Activated CD4-positive, alpha-beta T cell treated with anti-CD3 and anti-CD28 coated beads for 4 hours (primary cell): ENCODE results near the gene LRRN2.
"Not testable (repeated sequence)": the region's sequence is repeated elsewhere in the genome, so short reads cannot be mapped to it uniquely, and the experiment has no call there.

Experiments
- DNase-seq, 2 donors: peaks; one replicate each; pipeline ENCODE4 v3.0.0-alpha.2; 2020

LRRN2 gene

DNA sequence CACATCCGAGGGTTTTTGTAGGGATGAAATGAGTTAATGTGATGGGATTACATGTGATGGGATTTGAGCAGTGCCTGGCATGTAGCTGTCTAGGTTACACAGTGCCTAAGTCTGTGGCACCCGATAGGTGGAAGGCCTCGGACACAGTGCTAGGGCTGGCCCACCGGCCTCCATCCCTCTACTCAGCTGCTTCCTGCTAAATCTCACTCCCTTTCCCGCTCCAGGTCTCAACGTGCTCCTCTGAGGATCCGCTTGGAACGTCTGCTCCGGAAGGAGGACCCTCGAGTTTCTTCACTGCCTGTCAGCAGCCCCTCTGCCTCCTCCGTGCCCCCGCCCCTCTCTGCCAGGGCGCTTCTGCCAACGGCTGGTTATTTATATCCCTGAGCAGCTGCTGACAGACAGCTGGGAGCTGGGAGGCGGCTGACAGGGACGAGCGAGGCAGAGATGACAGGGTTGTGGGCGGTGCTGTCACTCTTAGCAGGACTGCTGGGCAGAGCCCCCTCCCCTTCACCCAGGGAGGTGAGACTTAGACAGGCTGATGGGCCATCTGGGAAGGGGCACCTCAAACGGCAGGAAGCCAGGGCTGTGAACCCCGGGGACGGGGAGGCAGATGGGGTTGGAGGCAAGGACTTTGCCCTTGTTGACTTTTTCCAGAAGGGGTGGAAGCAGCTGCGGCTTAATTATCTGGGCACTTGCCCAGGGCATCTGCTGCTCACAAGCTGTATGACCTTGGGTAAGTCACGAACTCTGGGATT is 26.6 kb upstream of the LRRN2 start:
- DNase-seq: no peak

DNA sequence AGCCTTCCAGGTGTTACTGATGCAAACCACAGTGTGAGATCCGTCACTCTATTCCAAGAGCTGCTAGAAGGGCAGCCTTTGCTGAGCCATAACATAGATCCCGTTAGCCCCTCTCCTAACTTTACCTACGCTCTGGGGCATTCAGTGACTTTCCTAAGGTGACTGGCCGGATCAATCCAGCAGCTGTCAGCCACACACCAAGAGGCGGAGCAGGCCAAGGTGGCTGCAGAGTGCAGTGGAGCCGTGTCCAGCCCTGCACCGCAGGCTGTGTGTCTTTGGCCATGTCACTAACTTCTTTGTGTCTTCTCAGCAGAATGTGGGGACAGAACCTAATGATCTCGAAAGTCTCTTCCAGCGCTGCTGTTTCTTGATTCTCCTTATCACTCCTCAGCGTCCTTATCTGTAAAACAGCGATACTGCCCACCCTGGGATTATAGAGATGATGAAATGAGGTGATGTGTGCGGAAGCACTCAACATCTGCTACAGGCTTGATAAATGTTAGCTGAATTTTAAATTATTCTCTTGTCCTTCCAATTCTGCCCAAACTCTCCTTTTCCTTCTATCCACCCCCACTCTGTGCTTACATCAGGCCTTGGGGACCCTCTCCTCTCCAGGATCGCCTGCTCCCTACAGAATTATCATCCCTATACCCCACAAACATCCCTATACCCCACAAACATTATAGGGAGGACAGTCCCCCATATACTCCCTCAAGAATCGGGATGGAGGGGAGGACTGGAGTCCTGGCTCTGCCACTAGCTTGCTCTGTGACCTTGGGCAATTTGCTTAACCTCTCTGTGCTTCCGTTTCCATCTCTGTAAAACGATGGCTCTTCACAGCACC is 25.8 kb upstream of the LRRN2 start:
- DNase-seq: no peak

DNA sequence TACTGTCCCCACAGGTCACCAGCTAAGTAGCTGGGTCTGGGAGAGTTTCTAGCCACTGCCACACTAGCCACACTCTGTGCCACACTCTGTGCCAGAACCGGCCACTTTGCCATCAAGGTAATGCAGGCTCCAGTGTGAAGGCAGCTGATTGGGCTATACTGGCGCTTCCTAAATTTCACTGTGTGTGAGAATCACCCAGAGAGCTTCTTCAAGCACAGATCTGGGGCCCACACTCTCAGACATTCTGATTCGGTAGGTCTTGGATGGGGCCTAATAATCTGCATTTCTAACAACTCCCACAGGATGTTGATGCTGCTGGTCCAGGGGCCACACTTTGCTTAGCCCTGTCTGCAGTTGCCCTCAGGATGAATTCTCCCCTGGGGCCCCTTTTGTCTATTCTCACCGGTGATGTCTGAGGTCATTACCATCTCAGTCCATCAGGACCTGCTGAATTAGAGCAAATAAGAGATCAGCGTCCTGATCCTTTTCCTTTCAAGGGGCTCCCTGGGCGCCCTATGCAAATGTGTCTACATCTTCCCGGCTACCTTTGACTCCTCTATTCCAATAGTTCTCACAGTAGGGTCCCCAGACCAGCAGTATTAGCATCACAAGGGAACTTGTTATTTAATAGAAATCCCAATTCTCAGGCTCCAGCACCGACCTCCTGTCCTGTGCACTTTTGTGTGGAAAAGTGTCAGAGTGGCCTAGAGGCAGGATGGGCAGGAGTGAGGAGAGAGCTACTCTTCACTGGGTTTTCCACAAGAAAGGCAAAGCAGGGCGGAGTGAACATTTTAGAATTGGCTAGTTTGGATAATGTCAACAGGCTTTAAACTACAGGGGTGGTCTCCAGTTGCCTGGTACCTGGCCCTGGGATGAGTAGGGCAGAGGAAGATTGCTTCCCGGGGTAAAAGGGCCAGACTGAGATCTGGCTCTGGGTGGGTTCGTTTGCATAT is 24.7 kb upstream of the LRRN2 start:
- no peak for DNase-seq

DNA sequence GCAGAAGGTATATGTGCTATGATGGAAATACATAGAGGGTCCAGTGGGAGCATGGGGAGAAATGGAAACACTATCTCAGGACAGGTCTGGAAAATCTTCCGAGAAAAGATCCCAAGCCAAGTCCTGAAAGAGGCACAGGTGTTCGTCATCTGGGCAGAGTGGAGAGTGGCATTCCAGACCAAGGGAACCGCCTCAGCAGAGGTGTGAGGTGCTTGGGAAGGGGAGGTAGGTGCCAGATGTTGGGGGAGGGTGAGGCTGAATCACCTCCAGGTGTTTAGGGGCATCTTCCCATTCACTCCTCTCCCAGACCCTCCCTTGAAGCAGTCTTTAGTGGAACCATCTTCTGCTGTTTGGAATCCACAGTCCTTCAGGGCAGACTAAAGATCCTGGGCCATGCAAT is 23.5 kb upstream of the LRRN2 start:
- no peak for DNase-seq

DNA sequence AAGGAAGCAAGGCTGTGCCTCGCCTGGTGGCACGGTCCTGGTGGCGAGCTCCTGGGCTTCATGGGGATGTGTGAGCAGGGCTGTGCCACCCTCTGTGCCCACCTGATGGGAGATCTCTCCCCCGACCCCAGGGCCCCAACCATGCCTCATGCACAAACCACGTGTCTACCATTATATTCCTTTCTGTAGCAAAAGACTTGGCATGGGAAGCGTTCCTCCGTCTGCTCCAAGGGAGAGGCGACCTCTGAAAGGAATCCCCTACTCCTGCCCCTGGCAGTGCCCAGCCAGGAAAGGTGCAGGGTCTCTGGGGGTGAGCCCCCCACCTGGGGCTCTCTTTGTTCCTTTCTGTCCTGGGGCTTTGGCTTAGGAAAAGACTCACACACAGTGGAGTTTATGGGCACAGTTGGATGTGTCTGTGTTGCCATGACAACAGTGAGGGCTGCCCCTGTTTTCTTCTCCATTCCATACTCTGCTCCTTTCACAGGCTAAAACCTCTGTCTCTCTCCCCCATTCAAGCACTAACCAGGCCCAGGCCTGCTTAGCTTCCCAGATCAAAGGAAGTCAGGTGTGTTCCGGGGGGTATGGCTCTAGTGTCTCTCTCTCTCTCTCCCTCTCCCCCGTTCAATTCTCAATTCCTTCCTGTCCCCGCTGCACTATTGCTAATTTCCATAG is 21.4 kb upstream of the LRRN2 start:
- DNase-seq: no peak

DNA sequence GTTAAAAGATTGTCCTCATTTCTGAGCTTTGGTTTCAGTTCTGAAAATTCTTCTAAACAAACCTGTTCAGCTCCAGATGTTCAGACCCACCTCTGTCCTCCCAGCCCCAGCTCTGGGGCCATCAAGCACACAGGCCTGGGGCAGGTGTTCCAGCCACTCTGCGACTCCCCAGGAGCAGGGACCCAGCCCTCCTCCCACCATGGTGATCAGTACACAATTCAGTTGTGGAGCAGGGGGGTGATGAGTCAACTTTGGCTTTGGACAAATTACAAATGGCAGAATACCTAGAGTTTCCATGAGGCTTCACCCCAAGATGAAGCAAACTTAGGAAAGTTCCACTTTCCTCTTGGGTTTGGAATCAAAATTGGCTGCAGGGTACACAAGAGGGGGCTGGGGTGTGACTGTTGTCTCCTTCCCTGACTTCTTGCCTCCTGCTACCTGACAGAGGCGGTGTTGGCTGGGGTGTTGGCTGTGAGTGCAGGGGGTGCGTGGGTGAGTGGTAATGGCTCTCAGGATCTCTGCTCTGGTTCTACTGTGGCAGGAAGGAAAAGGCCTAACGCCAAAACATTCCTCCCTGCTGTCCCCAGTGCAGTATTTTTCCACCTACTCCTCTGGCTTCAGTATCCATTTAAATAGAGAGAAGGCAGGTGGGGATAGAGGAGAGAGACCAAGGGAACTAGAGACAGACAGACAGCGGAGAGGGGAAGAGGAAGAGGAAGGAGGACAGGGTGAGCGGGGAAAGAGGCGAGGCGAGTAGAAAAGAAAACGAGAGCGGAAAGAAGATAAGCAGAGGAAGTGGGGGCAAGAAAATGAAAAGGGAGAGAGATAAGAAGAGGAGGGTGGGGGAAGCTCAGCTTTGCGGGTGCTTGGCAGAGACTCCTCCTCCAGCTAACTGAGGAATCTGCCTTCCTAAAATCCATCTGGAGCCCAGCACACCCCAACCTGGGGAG is 20.6 kb upstream of the LRRN2 start:
- DNase-seq: no peak

DNA sequence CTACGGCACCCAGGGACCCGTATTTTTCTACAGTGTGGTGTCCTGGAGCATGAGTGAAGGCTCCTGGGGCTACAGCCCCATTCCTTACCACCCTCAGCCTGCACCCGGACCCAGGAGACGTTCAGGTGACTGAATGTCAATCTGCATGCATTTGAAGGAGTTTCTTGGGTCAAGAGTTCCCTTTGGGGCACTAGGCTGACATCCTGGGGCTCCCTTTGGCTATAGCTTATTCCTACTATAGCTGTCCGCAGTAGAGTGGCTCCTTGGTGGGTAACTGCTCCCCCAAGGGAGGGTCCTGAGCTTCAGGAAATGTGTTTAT is 19.9 kb upstream of the LRRN2 start:
- no peak for DNase-seq

DNA sequence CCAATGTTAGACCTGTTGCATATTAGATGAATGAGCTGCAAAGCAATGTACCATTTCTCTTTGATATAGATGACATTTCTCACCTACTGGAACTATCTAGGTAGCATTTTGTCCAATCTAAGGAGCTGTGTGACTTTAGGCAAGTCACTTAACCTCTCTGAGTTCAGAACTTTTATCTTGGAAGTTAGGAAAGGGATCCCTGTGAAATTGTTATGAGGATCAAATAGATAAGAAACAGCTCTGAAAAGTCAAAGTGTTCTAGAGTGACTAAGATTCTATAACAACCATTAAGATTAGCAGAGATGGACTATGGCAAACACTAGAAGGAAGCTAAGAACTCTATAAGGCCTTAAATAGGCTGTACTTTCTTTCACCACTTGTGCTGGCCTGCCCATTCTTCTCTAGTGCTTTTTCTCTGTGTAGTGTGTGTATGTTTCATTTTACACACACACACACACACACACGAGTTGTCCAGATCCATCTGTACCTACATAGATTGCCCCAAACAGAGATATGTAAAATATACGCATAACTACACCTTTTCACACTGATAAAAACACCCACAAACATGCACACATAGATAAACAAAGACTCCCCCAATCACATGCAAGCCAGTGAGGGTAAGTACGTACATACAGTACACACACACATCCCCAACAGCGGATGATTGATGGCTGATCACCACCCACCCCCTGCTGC is 19.4 kb upstream of the LRRN2 start:
- DNase-seq: no peak

DNA sequence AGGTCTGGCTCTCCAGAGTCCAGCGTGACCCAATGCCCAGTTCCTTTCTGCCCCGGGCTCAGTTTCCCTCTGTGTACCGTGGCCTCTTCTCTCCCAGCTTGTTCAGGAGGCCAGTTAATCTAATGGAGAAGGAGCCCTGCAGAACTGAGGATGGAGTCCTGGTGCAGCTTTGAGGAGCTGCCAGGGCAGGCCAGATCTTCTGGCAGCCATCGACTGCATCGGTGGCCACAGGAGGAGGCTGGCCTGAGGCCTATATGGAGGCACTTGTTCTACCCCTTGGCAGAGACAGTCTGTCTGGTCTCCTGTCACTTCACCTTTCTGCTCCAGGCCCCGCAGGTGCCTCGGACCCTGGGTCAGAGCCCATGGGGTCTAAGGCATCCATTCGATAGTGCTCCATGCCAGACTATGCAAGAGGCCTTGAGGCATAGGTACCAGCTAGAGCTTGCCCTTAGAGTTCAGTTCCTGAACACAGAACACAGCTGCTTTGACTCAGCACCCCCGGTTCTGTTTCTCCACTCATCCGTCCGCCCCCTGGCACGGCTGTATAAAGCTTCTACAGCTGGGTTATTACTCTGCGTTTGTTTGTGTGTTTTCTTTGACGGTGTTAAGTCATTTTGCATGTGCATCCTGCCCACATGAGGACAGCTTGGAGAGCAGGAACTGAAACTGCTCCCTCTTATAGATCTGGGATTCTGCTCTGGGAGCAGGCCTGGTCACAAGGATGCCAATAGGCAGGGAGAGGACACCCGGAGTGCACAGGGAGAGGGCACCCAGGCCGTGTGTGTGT is 18.5 kb upstream of the LRRN2 start:
- DNase-seq: no peak

DNA sequence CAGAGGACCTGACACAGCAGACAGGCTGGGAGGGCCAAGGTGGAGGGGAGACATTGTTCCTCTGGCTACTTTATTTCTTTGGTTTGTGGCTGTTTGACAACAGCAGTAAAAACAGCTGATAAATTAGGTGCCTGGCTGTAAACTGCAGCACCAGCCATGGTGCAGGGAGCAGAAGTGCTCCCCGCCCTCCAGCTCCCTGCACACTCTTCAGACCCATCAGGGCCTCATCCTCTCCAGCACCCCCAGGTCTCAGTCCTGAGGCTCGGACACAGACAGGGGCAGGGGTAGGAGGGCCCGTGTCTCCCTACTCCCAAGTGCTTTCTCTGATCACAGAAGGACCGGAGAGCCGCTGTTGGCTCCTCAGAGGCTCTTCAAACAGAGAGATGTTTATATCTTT is 17.7 kb upstream of the LRRN2 start:
- DNase-seq: no peak

DNA sequence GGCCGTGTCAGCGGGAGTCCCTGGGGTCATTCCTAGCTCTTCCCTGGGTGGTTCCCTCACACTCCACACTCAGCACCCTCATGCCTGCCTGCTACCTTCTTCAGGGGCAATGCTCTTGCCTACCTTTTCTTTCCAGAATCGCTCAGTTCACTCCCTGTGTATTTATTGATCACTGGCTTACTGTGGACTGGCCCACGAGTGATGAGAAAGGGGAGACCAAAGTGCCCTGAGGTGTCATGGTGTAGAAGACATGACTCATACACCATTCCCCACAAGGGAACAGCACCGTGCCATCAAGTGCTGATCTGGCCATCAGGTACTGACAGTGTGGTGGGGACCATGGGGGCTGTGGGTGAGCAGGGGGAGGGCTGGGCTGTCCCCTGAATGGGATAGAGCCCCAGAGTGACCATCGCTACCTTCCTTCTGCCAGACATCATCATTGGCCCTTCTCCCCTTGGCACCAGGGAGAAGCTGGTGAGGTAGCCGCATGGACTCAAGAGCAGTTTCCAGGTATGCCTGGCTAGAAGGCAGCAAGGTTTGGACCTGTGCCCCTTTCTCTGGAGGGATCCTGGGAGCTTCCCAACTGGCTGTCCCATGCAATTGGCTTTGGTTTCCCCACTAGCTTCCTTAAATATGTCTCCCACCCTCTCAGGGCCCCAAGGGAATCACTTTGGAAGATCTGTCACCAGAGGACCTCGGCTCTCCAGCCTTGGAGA is 17.2 kb upstream of the LRRN2 start:
- no peak for DNase-seq

DNA sequence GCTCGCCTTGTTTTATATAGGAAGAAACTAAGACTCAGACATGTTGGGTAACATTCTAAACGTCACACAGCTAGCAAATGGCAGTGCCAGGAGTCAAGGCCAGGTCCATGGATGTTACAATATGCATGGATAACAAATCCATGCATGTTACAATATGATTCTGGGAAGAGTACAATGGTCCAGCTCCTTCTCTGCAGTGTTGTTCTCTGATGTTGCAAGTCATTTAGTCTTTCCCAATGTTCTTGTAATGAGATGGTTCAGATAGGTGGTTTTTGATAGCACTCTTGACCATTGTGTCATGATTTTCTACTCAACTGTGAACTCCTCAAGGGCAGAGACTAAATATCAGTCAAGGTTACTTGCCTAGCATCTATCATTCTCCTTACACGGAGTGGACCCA is 15.7 kb upstream of the LRRN2 start:
- no peak for DNase-seq

DNA sequence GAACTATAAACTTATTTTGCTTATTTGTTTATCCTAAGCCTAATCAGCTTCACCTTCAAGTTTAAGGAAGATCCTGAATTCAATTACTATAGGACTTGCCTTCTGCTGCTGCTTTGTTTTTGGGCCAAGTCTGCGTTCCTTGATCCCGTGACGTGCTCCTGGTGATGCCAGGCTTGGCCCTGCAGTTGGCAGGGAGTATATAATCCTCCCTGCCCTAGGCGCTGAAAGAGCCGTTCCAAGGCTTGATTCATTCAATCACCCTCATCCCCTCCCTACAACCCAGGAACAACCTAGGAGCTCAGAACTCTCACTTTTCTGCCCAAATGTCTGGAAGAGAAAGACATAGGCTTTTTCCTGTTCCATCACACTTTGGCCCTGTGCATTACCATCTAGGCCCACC is 12.4 kb upstream of the LRRN2 start:
- DNase-seq: no peak

DNA sequence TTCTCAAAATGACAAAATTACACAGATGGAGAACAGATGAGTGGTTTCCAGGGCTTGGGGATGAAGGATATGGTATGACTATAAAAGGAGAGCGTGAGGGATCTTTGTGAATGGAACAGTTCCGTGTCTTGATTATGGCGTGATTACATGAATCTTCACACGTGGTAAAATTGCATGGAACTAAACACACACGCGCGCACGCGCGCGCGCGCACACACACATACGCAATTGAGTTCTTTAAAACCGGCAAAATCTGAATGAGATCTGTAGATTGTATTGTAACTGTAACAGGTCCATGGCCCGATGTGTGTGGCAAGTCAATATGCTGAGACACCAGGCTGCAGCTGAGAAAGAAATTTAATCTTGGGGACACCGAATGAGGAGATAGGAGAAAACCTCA is 11.1 kb upstream of the LRRN2 start:
- no peak for DNase-seq

DNA sequence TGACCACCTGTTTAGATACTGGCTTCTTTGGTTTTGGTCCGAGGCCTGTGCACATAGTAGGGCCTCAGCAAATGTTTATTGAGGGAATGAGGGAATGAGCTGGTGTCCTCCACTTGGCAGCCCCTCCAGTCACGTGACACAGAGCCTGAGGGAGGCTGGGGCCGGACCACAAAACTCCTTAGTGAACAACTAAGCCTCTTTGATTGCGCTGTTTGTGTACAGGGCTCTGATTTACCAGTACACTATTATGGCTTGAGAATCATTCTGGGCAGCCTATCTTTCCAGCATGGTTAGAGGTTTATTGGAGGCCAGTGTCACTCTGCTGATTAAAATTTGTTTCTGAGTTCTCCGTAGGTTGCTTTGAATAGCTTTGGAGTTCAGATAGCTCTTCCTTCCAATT is 10.2 kb upstream of the LRRN2 start:
- no peak for DNase-seq

DNA sequence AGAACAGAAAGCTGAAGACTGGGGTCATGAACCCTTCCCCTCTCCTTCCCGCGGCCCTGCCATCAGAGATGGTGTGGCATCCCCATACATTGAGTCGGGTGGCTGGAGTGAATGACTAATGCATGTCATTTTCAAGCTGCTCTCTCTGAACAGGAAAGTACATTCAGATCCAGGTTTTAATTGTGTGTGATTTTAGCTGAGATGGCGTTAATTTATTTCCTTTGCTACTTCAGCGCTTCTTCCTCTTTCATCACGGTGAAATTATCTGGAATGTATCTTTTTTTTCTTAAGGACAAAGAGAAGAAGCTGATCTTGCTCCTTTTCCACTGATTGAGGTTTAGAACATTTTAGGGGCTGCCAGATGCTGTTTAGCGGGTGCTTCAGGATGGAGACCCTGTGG is 8.6 kb upstream of the LRRN2 start:
- DNase-seq: no peak

DNA sequence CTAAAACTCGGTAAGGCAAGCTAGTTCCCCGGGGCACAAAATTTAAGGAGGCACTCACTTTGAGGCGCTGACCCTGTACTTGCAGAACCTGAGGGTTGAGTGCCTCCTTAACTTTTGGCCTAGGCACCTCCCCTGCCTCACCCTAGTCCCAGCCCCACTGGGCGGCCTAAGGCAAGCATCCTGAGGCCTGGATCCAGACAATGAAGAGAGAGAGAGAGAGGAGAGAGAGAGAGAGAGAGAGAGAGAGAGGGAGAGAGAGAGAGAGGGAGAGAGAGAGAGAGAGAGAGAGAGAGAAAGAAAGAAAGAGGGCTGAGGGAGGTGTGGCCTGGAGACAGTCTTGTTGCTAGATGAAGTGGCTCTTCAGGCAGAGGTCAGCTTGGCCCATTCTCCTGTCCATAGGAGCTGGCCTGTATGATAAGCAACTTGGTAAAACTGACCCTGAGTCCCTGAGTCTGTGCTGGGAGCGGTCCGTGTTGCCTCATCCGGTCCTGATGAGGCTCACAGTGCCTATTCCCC is 7.4 kb upstream of the LRRN2 start:
- no peak for DNase-seq

DNA sequence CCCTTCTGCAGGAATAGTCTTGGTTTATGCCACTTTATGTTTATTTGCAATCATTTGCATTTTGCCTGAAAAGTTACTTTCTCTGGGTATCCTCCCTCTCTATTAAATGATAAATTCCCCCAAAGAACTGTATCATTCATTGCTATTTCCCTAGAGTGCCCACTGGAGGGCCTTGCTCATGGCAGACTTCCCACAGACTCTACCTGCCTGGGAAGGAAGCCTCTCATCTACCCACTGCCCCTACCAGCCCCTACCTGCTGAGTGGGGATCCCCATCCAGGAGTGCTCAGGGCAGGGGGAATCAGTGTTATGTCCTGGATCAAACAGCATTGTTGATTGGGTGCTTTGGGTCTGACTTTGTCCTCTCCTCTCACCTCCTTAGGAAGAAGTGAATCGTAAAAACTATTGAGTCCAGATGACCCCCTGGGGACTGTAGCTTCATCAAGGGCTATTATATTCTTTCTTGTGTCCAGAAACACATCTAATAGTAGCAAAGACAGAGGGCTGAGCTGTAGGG is 6.8 kb upstream of the LRRN2 start:
- DNase-seq: no peak

DNA sequence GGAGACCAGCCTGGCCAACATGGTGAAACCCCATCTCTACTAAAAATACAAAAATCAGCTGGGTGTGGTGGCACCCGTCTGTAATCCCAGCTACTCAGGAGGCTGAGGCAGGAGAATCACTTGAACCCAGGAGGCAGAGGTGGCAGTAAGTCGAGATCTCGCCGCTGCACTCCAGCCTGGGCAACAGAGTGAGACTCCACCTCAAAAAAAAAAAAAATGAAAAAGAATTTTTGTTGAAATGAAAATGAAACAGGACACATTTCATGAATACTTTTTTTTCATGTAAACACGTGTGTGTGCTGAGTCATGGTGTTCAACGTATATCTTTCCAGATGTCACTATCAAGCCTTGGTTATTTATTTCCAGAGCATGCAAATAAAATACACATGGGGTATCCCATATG is 5.8 kb upstream of the LRRN2 start:
- DNase-seq: not testable (repeated sequence)
